Kidney glomerular epithelial cell (primary cell): Measurements from ENCODE around the gene ATF6B.

ENCODE experiments used
- DNase-seq: peaks from one replicate; lab custom pipeline; 2025; lab: John Stamatoyannopoulos, UW

ATF6B gene

GRCh38 chr6:32131439-32131948 lies 3.4 kb upstream of the ATF6B start:
- DNase-seq: no peak

- no peak for DNase-seq
Observed at GRCh38 chr6:32129297-32130088, 1.4 kb upstream of the ATF6B start.

- no peak for DNase-seq
Observed at GRCh38 chr6:32128751-32129296, 778 bp upstream of the ATF6B start.

GRCh38 chr6:32127409-32127716 lies 683 bp downstream of the ATF6B start:
- no peak for DNase-seq

- no peak for DNase-seq
Observed at GRCh38 chr6:32126880-32127279, 1.2 kb downstream of the ATF6B start.

- DNase-seq: no peak
Observed at GRCh38 chr6:32123681-32124080, 4.4 kb downstream of the ATF6B start.

- no peak for DNase-seq
Observed at GRCh38 chr6:32120573-32121059, 7.4 kb downstream of the ATF6B start.

- DNase-seq: peak; percentile 49
Observed at GRCh38 chr6:32118782-32119628, 9.0 kb downstream of the ATF6B start.

- DNase-seq: no peak
Observed at GRCh38 chr6:32117461-32117860, 10.6 kb downstream of the ATF6B start.

GRCh38 chr6:32116674-32117073 lies 11.4 kb downstream of the ATF6B start:
- no peak for DNase-seq

- no peak for DNase-seq
Observed at GRCh38 chr6:32115623-32116022, 12.4 kb downstream of the ATF6B start.

GRCh38 chr6:32114796-32115195 lies 13.2 kb downstream of the ATF6B start:
- no peak for DNase-seq

GRCh38 chr6:32113386-32114352 lies 14.4 kb downstream of the ATF6B start:
- peak; percentile 27 for DNase-seq

GRCh38 chr6:32112431-32112980 lies 15.5 kb downstream of the ATF6B start:
- no peak for DNase-seq

- no peak for DNase-seq
Observed at GRCh38 chr6:32111424-32112066, 16.5 kb downstream of the ATF6B start.

- no peak for DNase-seq
Observed at GRCh38 chr6:32110632-32111031, 17.4 kb downstream of the ATF6B start.

- no peak for DNase-seq
Observed at GRCh38 chr6:32109765-32110160, 18.3 kb downstream of the ATF6B start.

- no peak for DNase-seq
Observed at GRCh38 chr6:32109114-32109764, 18.8 kb downstream of the ATF6B start, which contains the start of gene TNXB. TNXB (minus strand) TSS chr6:32109338; CDS start chr6:32098198, 11,140 bp downstream.

GRCh38 chr6:32108727-32109113 lies 19.3 kb downstream of the ATF6B start:
- DNase-seq: no peak

GRCh38 chr6:32108094-32108627 lies 19.9 kb downstream of the ATF6B start:
- no peak for DNase-seq
